NCI-H1417 (cell line): ENCODE data around the gene VPS4A.
"Not testable (repeated sequence)": the region's sequence is repeated elsewhere in the genome, so short reads cannot be mapped to it uniquely, and the experiment has no call there.

Source experiments
- DNase-seq, 3 experiments: peaks; one replicate each; lab custom pipeline; 2025; lab: John Stamatoyannopoulos, UW

Gene VPS4A

GRCh38 chr16:69310653-69311532 lies at the start of gene VPS4A:
VPS4A (plus strand) TSS chr16:69311350; CDS start chr16:69311512, 162 bp downstream.
- DNase-seq, result peak; percentile 88 to 95 (median 90)

- DNase-seq, result no peak
Measured at GRCh38 chr16:69266334-69267063, 44.7 kb upstream of the VPS4A start.

DNA sequence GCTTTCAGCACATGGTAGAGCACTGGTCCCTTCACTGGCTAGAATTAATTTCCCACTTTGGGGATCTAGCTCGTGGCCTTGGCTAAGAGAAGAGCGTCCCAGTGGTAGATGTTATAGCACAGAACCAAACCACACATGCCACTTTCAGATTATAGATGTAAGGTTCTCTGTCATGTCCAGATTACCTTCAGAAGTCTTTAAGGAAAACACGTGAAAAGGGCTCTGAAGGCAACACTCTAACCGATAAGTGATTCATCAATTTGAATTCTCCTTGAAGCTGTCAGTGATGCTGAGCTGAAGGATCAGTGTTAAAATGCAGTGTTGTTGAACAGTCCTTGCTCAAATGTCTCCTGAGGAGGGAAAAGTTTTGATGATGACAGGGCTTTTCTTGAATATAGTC lies 43.5 kb upstream of the VPS4A start:
- DNase-seq, result no peak

DNA sequence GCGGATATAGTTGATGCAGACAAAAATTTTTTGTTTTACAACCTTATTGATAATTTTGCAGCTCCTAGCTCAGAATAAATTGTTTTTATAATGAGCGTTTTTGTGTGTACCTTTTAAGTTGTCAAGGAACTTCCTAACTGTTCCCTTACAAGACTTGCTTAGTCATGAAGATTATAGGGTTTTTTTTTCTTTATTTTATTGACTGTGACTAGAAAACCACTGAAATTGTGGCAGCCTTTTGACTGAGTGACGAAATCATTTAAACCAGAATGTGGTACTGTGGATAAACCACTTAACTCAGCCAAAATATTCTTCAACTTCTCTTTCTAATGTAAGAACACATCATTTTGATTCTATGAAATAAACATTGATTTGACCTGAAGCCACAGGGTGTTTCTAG lies 40.8 kb upstream of the VPS4A start:
- DNase-seq, result no peak

GRCh38 chr16:69270831-69271230 lies 40.3 kb upstream of the VPS4A start:
- DNase-seq, result no peak

GRCh38 chr16:69273009-69273408 lies 38.1 kb upstream of the VPS4A start:
- DNase-seq, result no peak

GRCh38 chr16:69274699-69275235 lies 36.4 kb upstream of the VPS4A start:
- DNase-seq, result no peak

- no peak for DNase-seq
Measured at GRCh38 chr16:69276148-69277115, 34.7 kb upstream of the VPS4A start.

DNA sequence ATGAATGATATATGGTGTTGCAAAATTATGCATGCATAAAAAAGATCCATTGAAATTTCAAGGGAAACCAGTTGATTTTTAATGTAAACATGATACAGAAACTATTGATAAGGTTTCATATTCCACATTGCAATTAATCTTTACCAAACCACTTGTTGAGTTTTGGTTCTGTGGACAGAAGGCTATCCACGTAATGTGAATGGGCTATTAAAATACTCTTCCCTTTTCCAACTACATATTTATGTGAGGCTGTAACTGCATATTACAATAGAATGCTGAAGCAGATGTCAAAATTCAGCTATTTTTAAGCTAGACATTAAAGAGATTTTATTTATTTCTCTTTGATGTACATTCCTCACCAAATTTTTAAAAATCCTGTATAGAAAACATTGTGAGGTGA lies 33.7 kb upstream of the VPS4A start:
- no peak for DNase-seq

GRCh38 chr16:69283851-69284250 lies 27.3 kb upstream of the VPS4A start:
- DNase-seq, result no peak

- no peak for DNase-seq
Measured at GRCh38 chr16:69285240-69285639, 25.9 kb upstream of the VPS4A start.

DNA sequence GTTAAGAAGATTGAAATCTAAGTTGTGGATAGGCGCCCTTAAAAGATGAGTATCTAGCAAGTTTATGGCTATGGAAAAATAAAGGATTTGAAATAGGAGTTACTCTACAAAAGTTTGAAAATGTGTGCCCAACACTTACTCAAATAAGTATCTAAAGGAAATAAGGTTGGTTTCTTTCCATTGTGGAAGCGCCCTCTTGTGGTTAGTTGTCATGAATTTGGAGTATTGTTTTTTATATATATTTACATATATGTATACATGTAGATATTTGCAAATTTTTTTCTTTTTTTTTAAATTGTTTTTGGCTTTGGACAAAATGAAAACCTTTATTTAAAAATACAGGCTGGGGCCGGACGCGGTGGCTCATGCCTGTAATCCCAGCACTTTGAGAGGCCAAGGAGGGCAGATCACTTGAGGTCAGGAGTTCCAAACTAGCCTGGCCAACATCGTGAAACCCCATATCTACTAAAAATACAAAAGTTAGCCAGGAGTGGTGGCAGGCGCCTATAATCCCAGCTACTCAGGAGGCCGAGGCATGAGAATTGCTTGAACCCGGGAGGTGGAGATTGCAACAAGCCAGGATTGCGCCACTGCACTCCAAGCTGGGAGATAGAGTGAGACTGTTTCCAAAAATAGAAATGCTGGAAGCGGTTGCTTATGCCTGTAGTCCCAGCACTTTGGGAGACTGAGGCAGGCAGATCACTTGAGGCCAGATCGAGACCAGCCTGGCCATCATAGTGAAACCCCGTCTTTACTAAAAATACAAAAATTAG lies 24.0 kb upstream of the VPS4A start:
- peak; percentile 1 to 73 (median 36) for DNase-seq

GRCh38 chr16:69291657-69292056 lies 19.5 kb upstream of the VPS4A start:
- DNase-seq, result not testable (repeated sequence)

DNA sequence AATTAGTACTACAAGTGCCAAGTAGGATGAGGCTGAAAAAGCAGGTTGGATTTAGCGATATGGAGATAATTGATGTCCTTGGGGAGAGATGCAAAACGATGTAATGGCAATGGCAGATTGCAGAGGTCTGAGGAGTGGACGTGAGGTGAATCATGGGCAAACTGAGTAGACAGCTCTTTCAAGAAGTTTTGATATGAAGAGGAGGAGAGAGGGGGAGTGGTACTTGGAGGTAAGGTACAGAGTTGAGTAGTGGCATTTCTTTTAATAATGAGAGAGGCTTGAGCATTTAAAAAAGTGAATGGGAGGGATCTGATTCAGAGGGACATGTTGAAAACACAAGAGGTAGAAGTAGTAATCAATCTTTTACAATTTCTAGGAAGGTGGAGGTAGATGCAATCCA lies 17.7 kb upstream of the VPS4A start:
- DNase-seq, result no peak

- no peak for DNase-seq
Measured at GRCh38 chr16:69294051-69294450, 17.1 kb upstream of the VPS4A start.

DNA sequence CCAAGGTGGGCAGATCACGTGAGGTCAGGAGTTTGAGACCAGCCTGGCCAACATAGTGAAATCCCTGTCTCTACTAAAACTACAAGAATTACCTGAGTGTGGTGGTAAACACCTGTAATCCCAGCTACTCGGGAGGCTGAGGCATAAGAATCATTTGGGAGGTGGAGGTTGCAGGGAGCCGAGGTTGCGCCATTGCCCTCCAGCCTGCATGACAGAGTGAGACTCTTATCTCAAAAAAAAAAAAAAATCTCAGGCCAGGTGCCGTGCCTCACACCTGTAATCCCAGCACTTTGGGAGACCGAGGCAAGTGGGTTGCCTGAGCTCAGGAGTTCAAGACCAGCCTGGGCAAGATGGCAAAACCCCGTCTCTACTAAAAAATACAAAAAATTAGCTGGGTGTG lies 14.4 kb upstream of the VPS4A start:
- not testable (repeated sequence) for DNase-seq

DNA sequence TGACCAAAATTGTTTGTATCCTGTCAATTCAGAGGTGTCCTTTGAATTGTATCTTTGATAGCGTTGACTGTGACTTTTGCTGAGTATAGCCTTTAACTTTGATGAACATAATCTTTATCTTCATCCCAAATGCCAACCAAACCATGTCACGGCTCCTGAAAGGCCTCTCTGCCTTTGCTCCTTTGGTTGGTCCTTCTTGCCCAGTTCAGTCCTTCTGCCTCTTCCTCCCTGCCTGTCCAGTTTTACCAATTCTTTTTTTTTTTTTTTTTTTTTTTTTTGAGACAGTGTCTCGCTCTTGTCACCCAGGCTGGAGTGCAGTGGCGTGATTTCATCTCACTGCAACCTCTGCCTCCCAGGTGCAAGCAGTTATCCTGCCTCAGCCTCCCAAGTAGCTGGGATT lies 12.9 kb upstream of the VPS4A start:
- no peak for DNase-seq

DNA sequence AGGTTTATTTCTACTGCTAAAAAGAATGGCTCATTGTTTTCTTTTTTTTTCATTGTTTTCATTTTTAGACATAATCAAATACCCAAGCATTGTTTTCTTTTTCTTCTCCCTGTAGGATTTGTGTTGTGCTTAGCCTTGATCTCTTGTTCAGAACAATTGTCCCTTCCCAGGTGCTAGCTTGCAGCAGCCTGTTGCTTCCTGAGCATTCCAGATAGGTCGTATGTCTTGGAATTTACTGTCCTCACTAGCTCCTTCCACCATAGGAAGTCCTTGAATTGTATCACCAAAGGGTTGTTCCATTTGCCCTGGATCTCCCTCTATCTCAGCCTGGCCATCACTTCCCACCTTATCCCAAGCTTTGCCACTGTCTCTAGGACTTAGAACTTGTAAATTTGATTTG lies 10.0 kb upstream of the VPS4A start:
- DNase-seq, result no peak

DNA sequence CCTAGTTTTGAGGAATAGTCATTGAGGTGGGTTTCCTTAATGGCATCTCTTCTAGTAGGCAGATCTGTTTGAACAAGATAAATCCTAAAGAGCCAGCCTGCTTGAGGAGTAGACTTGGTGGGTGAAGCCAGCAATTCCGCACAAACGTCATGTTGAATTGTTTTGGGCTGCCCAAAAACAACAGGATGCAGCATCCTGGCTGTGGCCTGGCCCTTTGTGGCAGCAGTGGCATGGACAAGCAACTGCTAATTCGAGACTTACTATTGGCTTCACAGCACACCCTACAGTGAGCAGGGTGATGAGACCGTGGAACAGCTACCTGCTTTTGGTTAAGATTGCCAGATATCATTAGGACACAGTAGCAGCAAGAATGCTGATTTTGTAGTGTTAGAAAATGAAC lies 9.3 kb upstream of the VPS4A start:
- DNase-seq, result no peak

- DNase-seq, result no peak
Measured at GRCh38 chr16:69302301-69302700, 8.8 kb upstream of the VPS4A start.

GRCh38 chr16:69306031-69306430 lies 5.1 kb upstream of the VPS4A start:
- no peak for DNase-seq
